Smooth muscle cell (in vitro differentiated cells): ENCODE measurements around the gene COL8A1. TPM values are rescaled to one million over a fixed set of nuclear protein-coding genes. Genes with fewer than 3 reads are reported as not detected.

Experiments
- DNase-seq: peaks from one replicate; lab custom pipeline; 2025; ENCODE audit not compliant: unreplicated experiment; lab: John Stamatoyannopoulos, UW
- H2AFZ ChIP-seq: fragments of 200-600 bp; sonication (generic); 2 replicates; pipeline ENCODE4 v1.6.0; 2016; ENCODE audit warnings: antibody characterized with exemption, low read depth, mild to moderate bottlenecking
- H3F3A ChIP-seq: fragments of 200-600 bp; sonication (generic); 2 replicates; pipeline ENCODE4 v1.6.0; 2017; ENCODE audit warnings: antibody characterized with exemption, low read depth
- H3K27ac ChIP-seq: fragments of 200-600 bp; sonication (generic); 2 replicates; pipeline ENCODE4 v1.5.1; 2016; ENCODE audit warnings: low read depth, mild to moderate bottlenecking
- H3K27me3 ChIP-seq: fragments of 200-600 bp; sonication (generic); 2 replicates; pipeline ENCODE4 v1.6.1; 2016; ENCODE audit warnings: low read depth, mild to moderate bottlenecking
- H3K36me3 ChIP-seq: fragments of 200-600 bp; sonication (generic); 2 replicates; pipeline ENCODE4 v1.5.1; 2016; ENCODE audit warnings: low read depth
- H3K4me1 ChIP-seq: fragments of 200-600 bp; sonication (generic); 2 replicates; pipeline ENCODE4 v1.5.1; 2016; ENCODE audit warnings: low read depth
- H3K4me2 ChIP-seq: fragments of 200-600 bp; sonication (generic); 2 replicates; pipeline ENCODE4 v1.6.0; 2016; ENCODE audit warnings: mild to moderate bottlenecking
- H3K4me3 ChIP-seq: fragments of 200-600 bp; sonication (generic); 2 replicates; pipeline ENCODE4 v1.5.1; 2016; ENCODE audit warnings: mild to moderate bottlenecking
- H3K79me2 ChIP-seq: fragments of 200-600 bp; sonication (generic); 2 replicates; pipeline ENCODE4 v1.6.0; 2016; ENCODE audit warnings: low read depth, mild to moderate bottlenecking
- H3K9ac ChIP-seq: fragments of 200-600 bp; sonication (generic); 2 replicates; pipeline ENCODE4 v1.6.0; 2016; ENCODE audit warnings: low read depth
- H3K9me3 ChIP-seq: fragments of 200-600 bp; sonication (generic); replicated peaks from 2 replicates; pipeline ENCODE4 v1.5.1; 2016; ENCODE audit warnings: low read depth
- H4K20me1 ChIP-seq: fragments of 200-600 bp; sonication (generic); 2 replicates; pipeline ENCODE4 v1.6.0; 2016; ENCODE audit warnings: low read depth
- CTCF ChIP-seq: fragments of 200-600 bp; sonication (generic); IDR thresholded peaks from 2 replicates; pipeline ENCODE4 v1.5.1; 2017; ENCODE audit warnings: borderline replicate concordance, mild to moderate bottlenecking, antibody characterized with exemption; ENCODE audit not compliant: insufficient read depth, poor library complexity, severe bottlenecking
- whole genome bisulfite sequencing: methylation state at CpG from one replicate; pipeline ENCODE4 v1.1.7; 2016; ENCODE audit warnings: low lambda C conversion rate; 5-methylcytosine and 5-hydroxymethylcytosine counted together
- polyA plus RNA-seq: library from polyadenylated mRNA; unstranded; fragments of >200 nt; fragmentation: Nextera tagmentation; extraction: Ambion mirVana; gene quantifications from 2 replicates; pipeline ENCODE4 v1.2.1, GENCODE V29; 2016
- total RNA-seq: library from RNA; depleted of rRNA; stranded (reverse); fragments of >200 nt; gene quantifications from 2 replicates; pipeline ENCODE4 v1.2.3, GENCODE V29; 2014

Gene COL8A1
- total and polyA plus RNA-seq, 2 experiments from 2014 or later, result 7.9 to 8.2 TPM

GRCh38 chr3:99781761-99782160, 143.4 kb downstream of the COL8A1 start:
- Histone ChIP-seq H2AFZ (no peak overlapping the region), H3F3A (no peaks in the 10 kb centered on the region), H3K27me3 (no peaks in the 10 kb centered on the region), H4K20me1 (no peaks in the 10 kb centered on the region), H3K4me3 (no peak overlapping the region), H3K9me3 (no peaks in the 10 kb centered on the region), H3K9ac (no peak overlapping the region), H3K4me2 (no peak overlapping the region), H3K79me2 (no peaks in the 10 kb centered on the region), H3K36me3 (no peaks in the 10 kb centered on the region), H3K27ac (no peak overlapping the region), H3K4me1 (peaks cover 10% of the 10 kb centered on the region)
- DNase-seq, result no peak
- no peak for TF ChIP-seq CTCF
- 89% methylated on average over 3 of the region's 3 CpGs for WGBS

- 32% methylated on average over 5 of the region's 5 CpGs for WGBS
- DNase-seq, result no peak
- H3K36me3 ChIP-seq, result no peaks in the 10 kb centered on the region
- H3F3A ChIP-seq, result no peaks in the 10 kb centered on the region
- H4K20me1 ChIP-seq, result no peaks in the 10 kb centered on the region
- no peak for TF ChIP-seq CTCF
- no peaks in the 10 kb centered on the region for H3K79me2 ChIP-seq
- H3K4me3 ChIP-seq, result no peak overlapping the region
- peak overlapping the region; percentile 37 for H3K4me2 ChIP-seq
- peak overlapping the region; percentile 8 for H3K27ac ChIP-seq
- peaks cover 10% of the 10 kb centered on the region for H3K4me1 ChIP-seq
- peaks cover 4% of the 10 kb centered on the region for H3K27me3 ChIP-seq
- H3K9ac ChIP-seq, result no peak overlapping the region
- no peaks in the 10 kb centered on the region for H3K9me3 ChIP-seq
- H2AFZ ChIP-seq, result no peak overlapping the region
Observed at GRCh38 chr3:99783011-99783573, 144.7 kb downstream of the COL8A1 start.

- Histone ChIP-seq H3K4me2 (no peak overlapping the region), H3K9me3 (no peaks in the 10 kb centered on the region), H3F3A (no peaks in the 10 kb centered on the region), H4K20me1 (no peaks in the 10 kb centered on the region), H3K27ac (no peak overlapping the region), H3K4me3 (no peak overlapping the region), H3K79me2 (no peaks in the 10 kb centered on the region), H2AFZ (no peak overlapping the region), H3K36me3 (no peaks in the 10 kb centered on the region), H3K9ac (no peak overlapping the region), H3K4me1 (no peaks in the 10 kb centered on the region), H3K27me3 (peaks cover 6% of the 10 kb centered on the region)
- WGBS, result 46% methylated on average over 3 of the region's 3 CpGs
- DNase-seq, result no peak
- TF ChIP-seq CTCF, result peak; percentile 55
Observed at GRCh38 chr3:99789011-99789721, 150.8 kb downstream of the COL8A1 start.

GRCh38 chr3:99794485-99794884, 156.1 kb downstream of the COL8A1 start:
- no peak for DNase-seq
- Histone ChIP-seq H3K9me3 (no peaks in the 10 kb centered on the region), H3K9ac (no peak overlapping the region), H3K4me2 (no peak overlapping the region), H4K20me1 (no peaks in the 10 kb centered on the region), H3K27ac (no peak overlapping the region), H3K4me1 (no peaks in the 10 kb centered on the region), H2AFZ (no peak overlapping the region), H3K4me3 (no peak overlapping the region), H3K27me3 (peaks cover 2% of the 10 kb centered on the region), H3F3A (no peaks in the 10 kb centered on the region), H3K36me3 (no peaks in the 10 kb centered on the region), H3K79me2 (no peaks in the 10 kb centered on the region)
- WGBS, result 95% methylated on average over 8 of the region's 8 CpGs
- no peak for TF ChIP-seq CTCF
